ENCODE data around the gene ABCG2. TPM values are rescaled to one million over a fixed set of nuclear protein-coding genes. Genes with fewer than 3 reads are reported as not detected.

The ABCG2 gene
- total RNA-seq, 2 experiments from 2014 or later, result 0.25 to 0.54 TPM

- DNase-seq (no peak), ATAC-seq (no peak)
- H3K27ac Mint-ChIP-seq, result no peak overlapping the region
- H3K4me1 Mint-ChIP-seq (ENCODE audit: low read depth), result no peaks in the 10 kb centered on the region
- H3K4me3 Mint-ChIP-seq, result no peak overlapping the region
- no peak for TF ChIP-seq CTCF (IDR thresholded peaks at IDR 0.05)
- no peaks in the 10 kb centered on the region for H3K27me3 Mint-ChIP-seq
- intact Hi-C loops (cut with micrococcal nuclease), result no loop called here
- ChIA-PET CTCF (no interaction called here), POLR2A (no interaction called here)
- H3K36me3 Mint-ChIP-seq (ENCODE audit: low read depth), result no peaks in the 10 kb centered on the region
- no peaks in the 10 kb centered on the region for H3K9me3 Mint-ChIP-seq
Measured at GRCh38 chr4:88189881-88190585, 31.6 kb upstream of the ABCG2 start.

- no peak for DNase-seq
- H3K27me3 Mint-ChIP-seq, result no peaks in the 10 kb centered on the region
- no peak for TF ChIP-seq CTCF (IDR thresholded peaks at IDR 0.05)
- no peak overlapping the region for H3K4me3 Mint-ChIP-seq
- CTCF ChIA-PET, result no interaction called here
- intact Hi-C loops (cut with micrococcal nuclease), result no loop called here
- H3K27ac Mint-ChIP-seq, result no peak overlapping the region
- ATAC-seq, result no peak
- no peaks in the 10 kb centered on the region for H3K36me3 Mint-ChIP-seq (ENCODE audit: low read depth)
- no peaks in the 10 kb centered on the region for H3K4me1 Mint-ChIP-seq (ENCODE audit: low read depth)
- POLR2A ChIA-PET, result no interaction called here
- H3K9me3 Mint-ChIP-seq, result no peaks in the 10 kb centered on the region
Measured at GRCh38 chr4:88189418-88189738, 30.9 kb upstream of the ABCG2 start.

- DNase-seq (peak; percentile 13), ATAC-seq (no peak)
- CTCF ChIA-PET, result no interaction called here
- no peaks in the 10 kb centered on the region for H3K9me3 Mint-ChIP-seq
- no peak overlapping the region for H3K4me3 Mint-ChIP-seq
- POLR2A ChIA-PET, result no interaction called here
- no peak for TF ChIP-seq CTCF (IDR thresholded peaks at IDR 0.05)
- H3K4me1 Mint-ChIP-seq (ENCODE audit: low read depth), result no peaks in the 10 kb centered on the region
- intact Hi-C loops (cut with micrococcal nuclease), result no loop called here
- H3K36me3 Mint-ChIP-seq (ENCODE audit: low read depth), result no peaks in the 10 kb centered on the region
- peaks cover 3% of the 10 kb centered on the region for H3K27me3 Mint-ChIP-seq
- H3K27ac Mint-ChIP-seq, result no peak overlapping the region
Measured at GRCh38 chr4:88188738-88189417, 30.4 kb upstream of the ABCG2 start.

GRCh38 chr4:88187766-88188165, 29.3 kb upstream of the ABCG2 start:
- Mint-ChIP-seq H3K4me3 (no peak overlapping the region), H3K27me3 (peaks cover 4% of the 10 kb centered on the region), H3K27ac (no peak overlapping the region), H3K4me1 (ENCODE audit: low read depth) (peaks cover 3% of the 10 kb centered on the region), H3K36me3 (ENCODE audit: low read depth) (no peaks in the 10 kb centered on the region), H3K9me3 (no peaks in the 10 kb centered on the region)
- no peak for TF ChIP-seq CTCF (IDR thresholded peaks at IDR 0.05)
- ChIA-PET CTCF (no interaction called here), POLR2A (no interaction called here)
- DNase-seq, result no peak
- no peak for ATAC-seq
- intact Hi-C loops (cut with micrococcal nuclease), result no loop called here

- intact Hi-C loops (cut with micrococcal nuclease), result no loop called here
- CTCF ChIA-PET, result no interaction called here
- H3K4me1 Mint-ChIP-seq (ENCODE audit: low read depth), result peaks cover 3% of the 10 kb centered on the region
- H3K9me3 Mint-ChIP-seq, result no peaks in the 10 kb centered on the region
- no peak overlapping the region for H3K4me3 Mint-ChIP-seq
- peaks cover 4% of the 10 kb centered on the region for H3K27me3 Mint-ChIP-seq
- DNase-seq, result no peak
- TF ChIP-seq CTCF (IDR thresholded peaks at IDR 0.05), result no peak
- ATAC-seq, result no peak
- H3K27ac Mint-ChIP-seq, result no peak overlapping the region
- POLR2A ChIA-PET, result no interaction called here
- H3K36me3 Mint-ChIP-seq (ENCODE audit: low read depth), result no peaks in the 10 kb centered on the region
Measured at GRCh38 chr4:88185906-88186305, 27.5 kb upstream of the ABCG2 start.
